Testis (tissue), 2 donors: Measurements from ENCODE around the gene ALPG.

Experiments
- POLR2A ChIP-seq: fragments of 450-650 bp; IDR thresholded peaks from one replicate; pipeline ENCODE4 v1.6.1; 2017; ENCODE audit warnings: antibody characterized with exemption, mild to moderate bottlenecking, moderate library complexity
- TF ChIP-seq, protein P1 (sequence below), 3 experiments: fragments of 450-650 bp in 2 of 3; fragments of 200-600 bp in 1 of 3; sonication (generic) in 1 of 3; IDR thresholded peaks; one replicate each; pipeline ENCODE4 v1.5.1; 2016 to 2019; ENCODE audit warnings: antibody characterized with exemption in 3 of 3, mild to moderate bottlenecking in 2 of 3, moderate library complexity in 1 of 3

DNA sequence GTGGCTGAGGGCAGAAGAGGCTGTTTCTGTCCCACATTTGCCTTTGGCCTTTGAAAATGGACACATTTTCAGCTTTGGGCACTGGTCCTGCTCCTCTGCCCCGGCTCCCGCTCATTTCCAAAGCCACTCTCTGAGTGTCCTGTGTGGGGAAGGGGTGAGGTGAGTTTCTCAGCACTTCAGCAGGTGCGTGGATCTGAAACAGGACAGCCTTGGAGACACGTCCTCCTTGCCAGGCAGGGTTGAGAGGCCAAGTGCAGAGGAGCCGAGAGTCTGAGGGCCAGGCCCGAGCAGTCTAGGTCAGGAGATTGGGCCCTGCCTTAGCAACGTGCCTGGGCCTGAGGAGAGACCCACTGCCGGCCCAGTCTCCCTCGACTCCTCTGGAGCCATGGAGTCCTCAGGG lies 27.4 kb downstream of the ALPG start:
- TF ChIP-seq, protein P1, sequence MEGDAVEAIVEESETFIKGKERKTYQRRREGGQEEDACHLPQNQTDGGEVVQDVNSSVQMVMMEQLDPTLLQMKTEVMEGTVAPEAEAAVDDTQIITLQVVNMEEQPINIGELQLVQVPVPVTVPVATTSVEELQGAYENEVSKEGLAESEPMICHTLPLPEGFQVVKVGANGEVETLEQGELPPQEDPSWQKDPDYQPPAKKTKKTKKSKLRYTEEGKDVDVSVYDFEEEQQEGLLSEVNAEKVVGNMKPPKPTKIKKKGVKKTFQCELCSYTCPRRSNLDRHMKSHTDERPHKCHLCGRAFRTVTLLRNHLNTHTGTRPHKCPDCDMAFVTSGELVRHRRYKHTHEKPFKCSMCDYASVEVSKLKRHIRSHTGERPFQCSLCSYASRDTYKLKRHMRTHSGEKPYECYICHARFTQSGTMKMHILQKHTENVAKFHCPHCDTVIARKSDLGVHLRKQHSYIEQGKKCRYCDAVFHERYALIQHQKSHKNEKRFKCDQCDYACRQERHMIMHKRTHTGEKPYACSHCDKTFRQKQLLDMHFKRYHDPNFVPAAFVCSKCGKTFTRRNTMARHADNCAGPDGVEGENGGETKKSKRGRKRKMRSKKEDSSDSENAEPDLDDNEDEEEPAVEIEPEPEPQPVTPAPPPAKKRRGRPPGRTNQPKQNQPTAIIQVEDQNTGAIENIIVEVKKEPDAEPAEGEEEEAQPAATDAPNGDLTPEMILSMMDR (IDR thresholded peaks at IDR 0.05): no peak
- no peak for TF ChIP-seq POLR2A
